ENCODE data around the gene TM9SF1.

TM9SF1 gene

DNA sequence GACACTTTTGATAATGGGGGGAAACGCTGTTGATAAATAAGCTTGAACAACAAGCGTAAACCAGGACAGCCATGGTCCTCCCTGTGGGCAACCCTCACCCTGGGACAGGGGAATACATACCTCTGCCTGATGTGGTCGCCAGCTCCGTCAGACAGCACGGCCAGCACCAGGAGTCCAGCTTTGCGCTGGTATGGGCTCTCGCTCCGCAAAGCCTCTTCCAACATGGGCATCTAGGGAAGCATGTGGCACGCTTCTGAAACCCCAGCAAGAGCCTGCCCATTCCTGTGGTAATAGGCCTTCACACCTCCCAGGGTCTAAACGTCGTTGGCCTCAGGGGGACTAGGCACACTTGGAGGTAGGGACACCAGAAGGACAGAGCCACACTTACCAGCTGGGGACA, 9.5 kb downstream of the TM9SF1 start:
- no peak for ATAC-seq
- TF ChIP-seq, protein P1, sequence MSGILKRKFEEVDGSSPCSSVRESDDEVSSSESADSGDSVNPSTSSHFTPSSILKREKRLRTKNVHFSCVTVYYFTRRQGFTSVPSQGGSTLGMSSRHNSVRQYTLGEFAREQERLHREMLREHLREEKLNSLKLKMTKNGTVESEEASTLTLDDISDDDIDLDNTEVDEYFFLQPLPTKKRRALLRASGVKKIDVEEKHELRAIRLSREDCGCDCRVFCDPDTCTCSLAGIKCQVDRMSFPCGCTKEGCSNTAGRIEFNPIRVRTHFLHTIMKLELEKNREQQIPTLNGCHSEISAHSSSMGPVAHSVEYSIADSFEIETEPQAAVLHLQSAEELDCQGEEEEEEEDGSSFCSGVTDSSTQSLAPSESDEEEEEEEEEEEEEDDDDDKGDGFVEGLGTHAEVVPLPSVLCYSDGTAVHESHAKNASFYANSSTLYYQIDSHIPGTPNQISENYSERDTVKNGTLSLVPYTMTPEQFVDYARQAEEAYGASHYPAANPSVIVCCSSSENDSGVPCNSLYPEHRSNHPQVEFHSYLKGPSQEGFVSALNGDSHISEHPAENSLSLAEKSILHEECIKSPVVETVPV (CRISPR knock-in tag; IDR thresholded peaks at IDR 0.05), result no peak
- no peak for TF ChIP-seq ZFP3 (CRISPR knock-in tag; IDR thresholded peaks at IDR 0.05)
- no peak for TF ChIP-seq ARNTL (CRISPR knock-in tag; IDR thresholded peaks at IDR 0.05; ENCODE audit: borderline replicate concordance, low read depth)
- no peak for TF ChIP-seq RARB (CRISPR knock-in tag; IDR thresholded peaks at IDR 0.05)
- TF ChIP-seq, protein P2, sequence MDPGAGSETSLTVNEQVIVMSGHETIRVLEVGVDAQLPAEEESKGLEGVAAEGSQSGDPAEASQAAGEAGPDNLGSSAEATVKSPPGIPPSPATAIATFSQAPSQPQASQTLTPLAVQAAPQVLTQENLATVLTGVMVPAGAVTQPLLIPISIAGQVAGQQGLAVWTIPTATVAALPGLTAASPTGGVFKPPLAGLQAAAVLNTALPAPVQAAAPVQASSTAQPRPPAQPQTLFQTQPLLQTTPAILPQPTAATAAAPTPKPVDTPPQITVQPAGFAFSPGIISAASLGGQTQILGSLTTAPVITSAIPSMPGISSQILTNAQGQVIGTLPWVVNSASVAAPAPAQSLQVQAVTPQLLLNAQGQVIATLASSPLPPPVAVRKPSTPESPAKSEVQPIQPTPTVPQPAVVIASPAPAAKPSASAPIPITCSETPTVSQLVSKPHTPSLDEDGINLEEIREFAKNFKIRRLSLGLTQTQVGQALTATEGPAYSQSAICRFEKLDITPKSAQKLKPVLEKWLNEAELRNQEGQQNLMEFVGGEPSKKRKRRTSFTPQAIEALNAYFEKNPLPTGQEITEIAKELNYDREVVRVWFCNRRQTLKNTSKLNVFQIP (CRISPR knock-in tag; IDR thresholded peaks at IDR 0.05; ENCODE audit: borderline replicate concordance, low read depth), result no peak
- no peak for TF ChIP-seq OSR1 (CRISPR knock-in tag; IDR thresholded peaks at IDR 0.05)
- TF ChIP-seq, protein P3, sequence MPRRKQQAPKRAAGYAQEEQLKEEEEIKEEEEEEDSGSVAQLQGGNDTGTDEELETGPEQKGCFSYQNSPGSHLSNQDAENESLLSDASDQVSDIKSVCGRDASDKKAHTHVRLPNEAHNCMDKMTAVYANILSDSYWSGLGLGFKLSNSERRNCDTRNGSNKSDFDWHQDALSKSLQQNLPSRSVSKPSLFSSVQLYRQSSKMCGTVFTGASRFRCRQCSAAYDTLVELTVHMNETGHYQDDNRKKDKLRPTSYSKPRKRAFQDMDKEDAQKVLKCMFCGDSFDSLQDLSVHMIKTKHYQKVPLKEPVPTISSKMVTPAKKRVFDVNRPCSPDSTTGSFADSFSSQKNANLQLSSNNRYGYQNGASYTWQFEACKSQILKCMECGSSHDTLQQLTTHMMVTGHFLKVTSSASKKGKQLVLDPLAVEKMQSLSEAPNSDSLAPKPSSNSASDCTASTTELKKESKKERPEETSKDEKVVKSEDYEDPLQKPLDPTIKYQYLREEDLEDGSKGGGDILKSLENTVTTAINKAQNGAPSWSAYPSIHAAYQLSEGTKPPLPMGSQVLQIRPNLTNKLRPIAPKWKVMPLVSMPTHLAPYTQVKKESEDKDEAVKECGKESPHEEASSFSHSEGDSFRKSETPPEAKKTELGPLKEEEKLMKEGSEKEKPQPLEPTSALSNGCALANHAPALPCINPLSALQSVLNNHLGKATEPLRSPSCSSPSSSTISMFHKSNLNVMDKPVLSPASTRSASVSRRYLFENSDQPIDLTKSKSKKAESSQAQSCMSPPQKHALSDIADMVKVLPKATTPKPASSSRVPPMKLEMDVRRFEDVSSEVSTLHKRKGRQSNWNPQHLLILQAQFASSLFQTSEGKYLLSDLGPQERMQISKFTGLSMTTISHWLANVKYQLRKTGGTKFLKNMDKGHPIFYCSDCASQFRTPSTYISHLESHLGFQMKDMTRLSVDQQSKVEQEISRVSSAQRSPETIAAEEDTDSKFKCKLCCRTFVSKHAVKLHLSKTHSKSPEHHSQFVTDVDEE (CRISPR knock-in tag; IDR thresholded peaks at IDR 0.05), result no peak
- TF ChIP-seq ZFP30 (CRISPR knock-in tag; IDR thresholded peaks at IDR 0.05), result no peak
- TF ChIP-seq ZNF565 (CRISPR knock-in tag; conservative IDR thresholded peaks at IDR 0.05; ENCODE audit: low read depth), result no peak

DNA sequence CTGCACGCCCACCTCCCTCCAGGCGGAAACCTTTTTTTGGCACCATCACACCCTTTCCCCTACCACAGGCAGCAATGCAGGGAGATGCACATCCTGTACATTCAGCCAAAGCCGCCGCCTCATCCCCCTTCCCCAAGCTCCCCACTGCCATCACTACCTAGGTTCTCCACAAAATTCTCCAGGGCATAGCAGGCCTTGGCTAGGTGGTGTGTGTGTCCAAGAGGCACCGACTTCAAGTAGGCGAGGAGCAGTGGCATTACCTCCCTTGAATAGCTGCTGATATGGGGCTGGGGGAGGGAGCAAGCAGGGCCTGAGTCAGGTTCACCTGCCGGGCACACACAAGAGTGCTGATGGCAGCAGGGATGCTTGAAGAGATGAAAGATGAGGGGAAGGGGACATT, 10.2 kb downstream of the TM9SF1 start:
- ATAC-seq, result no peak
- TF ChIP-seq ZNF70 (CRISPR knock-in tag; IDR thresholded peaks at IDR 0.05) (no peak), TOX (CRISPR knock-in tag; IDR thresholded peaks at IDR 0.05; ENCODE audit: borderline replicate concordance) (no peak), SNAI2 (CRISPR knock-in tag; IDR thresholded peaks at IDR 0.05) (no peak), ISL1 (CRISPR knock-in tag; IDR thresholded peaks at IDR 0.05) (no peak), ESRRG (CRISPR knock-in tag; IDR thresholded peaks at IDR 0.05) (no peak), TCF4 (CRISPR knock-in tag; IDR thresholded peaks at IDR 0.05; ENCODE audit: borderline replicate concordance) (no peak), RARB (CRISPR knock-in tag; IDR thresholded peaks at IDR 0.05) (no peak), BACH2 (CRISPR knock-in tag; IDR thresholded peaks at IDR 0.05; ENCODE audit: borderline replicate concordance) (no peak), ZFP30 (CRISPR knock-in tag; IDR thresholded peaks at IDR 0.05) (no peak), PPARA (CRISPR knock-in tag; IDR thresholded peaks at IDR 0.05; ENCODE audit: borderline replicate concordance) (no peak), ZNF565 (CRISPR knock-in tag; conservative IDR thresholded peaks at IDR 0.05; ENCODE audit: low read depth) (no peak)
- TF ChIP-seq, protein P4, sequence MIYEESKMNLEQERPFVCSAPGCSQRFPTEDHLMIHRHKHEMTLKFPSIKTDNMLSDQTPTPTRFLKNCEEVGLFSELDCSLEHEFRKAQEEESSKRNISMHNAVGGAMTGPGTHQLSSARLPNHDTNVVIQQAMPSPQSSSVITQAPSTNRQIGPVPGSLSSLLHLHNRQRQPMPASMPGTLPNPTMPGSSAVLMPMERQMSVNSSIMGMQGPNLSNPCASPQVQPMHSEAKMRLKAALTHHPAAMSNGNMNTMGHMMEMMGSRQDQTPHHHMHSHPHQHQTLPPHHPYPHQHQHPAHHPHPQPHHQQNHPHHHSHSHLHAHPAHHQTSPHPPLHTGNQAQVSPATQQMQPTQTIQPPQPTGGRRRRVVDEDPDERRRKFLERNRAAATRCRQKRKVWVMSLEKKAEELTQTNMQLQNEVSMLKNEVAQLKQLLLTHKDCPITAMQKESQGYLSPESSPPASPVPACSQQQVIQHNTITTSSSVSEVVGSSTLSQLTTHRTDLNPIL (CRISPR knock-in tag; IDR thresholded peaks at IDR 0.05; ENCODE audit: low read depth), result no peak
- TF ChIP-seq, protein P5, sequence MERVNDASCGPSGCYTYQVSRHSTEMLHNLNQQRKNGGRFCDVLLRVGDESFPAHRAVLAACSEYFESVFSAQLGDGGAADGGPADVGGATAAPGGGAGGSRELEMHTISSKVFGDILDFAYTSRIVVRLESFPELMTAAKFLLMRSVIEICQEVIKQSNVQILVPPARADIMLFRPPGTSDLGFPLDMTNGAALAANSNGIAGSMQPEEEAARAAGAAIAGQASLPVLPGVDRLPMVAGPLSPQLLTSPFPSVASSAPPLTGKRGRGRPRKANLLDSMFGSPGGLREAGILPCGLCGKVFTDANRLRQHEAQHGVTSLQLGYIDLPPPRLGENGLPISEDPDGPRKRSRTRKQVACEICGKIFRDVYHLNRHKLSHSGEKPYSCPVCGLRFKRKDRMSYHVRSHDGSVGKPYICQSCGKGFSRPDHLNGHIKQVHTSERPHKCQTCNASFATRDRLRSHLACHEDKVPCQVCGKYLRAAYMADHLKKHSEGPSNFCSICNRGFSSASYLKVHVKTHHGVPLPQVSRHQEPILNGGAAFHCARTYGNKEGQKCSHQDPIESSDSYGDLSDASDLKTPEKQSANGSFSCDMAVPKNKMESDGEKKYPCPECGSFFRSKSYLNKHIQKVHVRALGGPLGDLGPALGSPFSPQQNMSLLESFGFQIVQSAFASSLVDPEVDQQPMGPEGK (CRISPR knock-in tag; IDR thresholded peaks at IDR 0.05; ENCODE audit: borderline replicate concordance), result no peak
- TF ChIP-seq, protein P3 (CRISPR knock-in tag; IDR thresholded peaks at IDR 0.05), result no peak
- TF ChIP-seq, protein P1 (CRISPR knock-in tag; IDR thresholded peaks at IDR 0.05), result no peak
- TF ChIP-seq, protein P2 (CRISPR knock-in tag; IDR thresholded peaks at IDR 0.05; ENCODE audit: borderline replicate concordance, low read depth), result no peak
